T-helper 1 cell treated with Interleukin-12 subunit alpha and Interleukin-12 subunit beta and Interleukin-4 antibody, amounts not matched to agents 30 ng/mL and 1 ng/mL, for 36 hours (primary cell): ENCODE data around the gene WFIKKN1. TPM values are rescaled to one million over a fixed set of nuclear protein-coding genes. Genes with fewer than 3 reads are reported as not detected.

Experiments used
- intact Hi-C: fragments of 100-400 bp; cut with micrococcal nuclease; formaldehyde crosslinking; loops from one replicate; pipeline ENCODE4 v1.15.1; 2024
- total RNA-seq: library from RNA; stranded (reverse); gene quantifications from 2 replicates; pipeline ENCODE4 v1.2.3, GENCODE V29; 2022

Gene WFIKKN1, protein sequence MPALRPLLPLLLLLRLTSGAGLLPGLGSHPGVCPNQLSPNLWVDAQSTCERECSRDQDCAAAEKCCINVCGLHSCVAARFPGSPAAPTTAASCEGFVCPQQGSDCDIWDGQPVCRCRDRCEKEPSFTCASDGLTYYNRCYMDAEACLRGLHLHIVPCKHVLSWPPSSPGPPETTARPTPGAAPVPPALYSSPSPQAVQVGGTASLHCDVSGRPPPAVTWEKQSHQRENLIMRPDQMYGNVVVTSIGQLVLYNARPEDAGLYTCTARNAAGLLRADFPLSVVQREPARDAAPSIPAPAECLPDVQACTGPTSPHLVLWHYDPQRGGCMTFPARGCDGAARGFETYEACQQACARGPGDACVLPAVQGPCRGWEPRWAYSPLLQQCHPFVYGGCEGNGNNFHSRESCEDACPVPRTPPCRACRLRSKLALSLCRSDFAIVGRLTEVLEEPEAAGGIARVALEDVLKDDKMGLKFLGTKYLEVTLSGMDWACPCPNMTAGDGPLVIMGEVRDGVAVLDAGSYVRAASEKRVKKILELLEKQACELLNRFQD
- 0.69 and 0.76 TPM in 2 replicates for total RNA-seq

- intact Hi-C loops = no loop called here
Observed at GRCh38 chr16:630815-631405, at the start of gene WFIKKN1. TSS of gene WFIKKN1 (plus strand) at chr16:630985. CDS start at chr16:631254, 269 bp downstream.

DNA sequence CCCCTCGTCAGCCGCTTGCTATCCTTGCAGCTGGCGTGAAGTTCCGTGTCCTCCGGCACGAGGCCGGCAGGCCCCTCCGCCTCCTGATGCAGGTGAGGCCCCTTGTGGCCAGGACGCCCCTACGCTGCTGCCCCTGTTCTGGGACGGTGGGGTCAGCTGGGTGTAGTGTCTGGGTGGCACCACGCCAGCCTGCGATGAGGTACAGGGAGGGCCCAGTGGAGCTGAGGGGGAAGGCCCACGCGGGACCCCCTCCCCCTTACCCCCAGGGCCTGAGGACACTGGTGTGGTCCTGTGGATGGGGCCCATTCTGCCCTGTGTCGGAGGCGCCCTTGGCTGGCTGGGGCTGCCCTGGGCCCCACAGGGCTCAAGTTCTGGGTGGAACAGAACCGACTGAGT lies 48.6 kb upstream of the WFIKKN1 start:
- intact Hi-C loops = loop anchor here (10.0 kb wide), 2 partner anchors 157 to 347 kb away; partner anchors contain the start of genes FAM234A and RAB11FIP3

GRCh38 chr16:582614-583331 lies 48.0 kb upstream of the WFIKKN1 start:
- intact Hi-C loops = loop anchor here (10.0 kb wide), 2 partner anchors 158 to 348 kb away; partner anchors contain the start of genes FAM234A and RAB11FIP3

GRCh38 chr16:583470-583814 lies 47.3 kb upstream of the WFIKKN1 start:
- intact Hi-C loops = loop anchor here (10.0 kb wide), 2 partner anchors 159 to 349 kb away; partner anchors contain the start of genes FAM234A and RAB11FIP3

DNA sequence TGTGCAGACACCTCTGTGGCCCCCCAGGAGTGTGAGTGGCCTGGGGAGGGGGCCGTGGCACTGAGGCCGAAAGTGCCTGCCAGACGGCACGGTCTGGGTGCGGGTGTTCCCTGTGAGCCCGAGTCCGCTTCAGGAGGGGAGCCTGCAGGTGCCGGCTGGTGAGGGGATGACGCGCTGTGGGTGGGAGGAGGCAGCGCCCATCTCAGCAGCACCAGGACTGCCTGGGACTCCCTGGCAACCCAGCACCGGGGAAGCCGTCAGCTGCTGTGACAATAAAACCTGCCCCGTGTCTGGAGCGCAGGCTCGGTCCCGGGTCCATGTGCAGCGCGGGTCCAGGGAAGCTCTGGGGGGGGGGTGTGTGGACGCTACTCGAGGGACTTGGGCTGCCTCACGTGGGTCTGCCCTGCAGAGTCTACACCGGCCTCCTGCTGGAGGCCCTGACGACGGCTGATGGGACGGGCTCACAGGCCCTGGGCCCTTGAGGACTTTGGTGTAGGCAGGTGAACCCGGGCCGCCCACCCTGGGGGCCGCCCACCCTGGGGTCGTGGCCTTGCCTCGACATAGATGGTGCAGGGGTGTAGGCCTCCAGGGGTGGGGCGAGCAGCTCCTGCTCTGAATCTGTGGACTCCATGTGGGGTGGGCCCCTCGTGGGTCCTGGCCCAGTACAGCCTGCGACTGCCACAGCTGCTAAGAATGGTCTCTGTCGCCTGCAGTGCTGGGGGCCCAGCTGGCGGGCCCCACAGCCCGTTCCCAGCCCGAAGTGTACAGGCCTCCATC lies 46.8 kb upstream of the WFIKKN1 start:
- intact Hi-C loops = loop anchor here (10.0 kb wide), 2 partner anchors 159 to 349 kb away; partner anchors contain the start of genes FAM234A and RAB11FIP3

DNA sequence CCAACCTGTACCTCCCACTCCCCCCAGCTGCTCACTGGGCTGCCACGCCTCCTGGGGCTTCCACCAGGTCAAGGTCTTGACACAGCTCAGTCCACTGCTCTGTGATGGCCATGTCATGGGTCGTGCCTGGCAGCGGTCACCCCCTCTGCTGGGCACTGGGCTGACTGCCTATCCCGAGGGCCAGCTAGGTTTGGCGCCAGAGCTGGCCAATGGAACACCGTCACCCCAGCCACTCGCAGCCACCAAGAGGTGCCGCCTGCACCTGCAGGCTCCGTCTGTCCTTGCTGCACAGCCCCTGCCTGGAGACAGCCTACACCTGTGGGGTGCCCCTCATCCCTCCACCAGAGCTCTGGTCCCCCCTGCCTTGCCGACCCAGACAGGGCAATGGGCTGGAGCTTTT lies 45.4 kb upstream of the WFIKKN1 start:
- intact Hi-C loops = loop anchor here (5.0 to 10.0 kb wide), 3 partner anchors 161 to 351 kb away; partner anchors contain the start of genes FAM234A and RAB11FIP3

- intact Hi-C loops = loop anchor here (5.0 to 10.0 kb wide), 3 partner anchors 161 to 351 kb away; partner anchors contain the start of genes FAM234A and RAB11FIP3
Observed at GRCh38 chr16:586047-586644, 44.6 kb upstream of the WFIKKN1 start.

- intact Hi-C loops = loop anchor here (5.0 to 10.0 kb wide), 3 partner anchors 162 to 352 kb away; partner anchors contain the start of genes FAM234A and RAB11FIP3
Observed at GRCh38 chr16:586645-587590, 43.9 kb upstream of the WFIKKN1 start.

DNA sequence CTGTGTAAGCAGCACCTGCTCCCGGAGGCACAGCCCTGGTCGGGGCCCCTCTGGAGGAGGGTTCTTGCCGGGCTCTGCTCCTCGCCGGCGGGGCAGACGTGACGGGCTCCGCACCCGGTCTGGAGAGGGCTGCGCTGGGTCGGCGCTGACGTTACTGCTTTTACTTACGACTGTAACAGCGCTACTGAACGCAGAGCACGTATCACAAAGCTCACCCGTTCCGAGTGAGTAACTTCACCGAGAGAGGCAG lies 42.2 kb upstream of the WFIKKN1 start:
- intact Hi-C loops = loop anchor here (2.0 to 10.0 kb wide), 6 partner anchors 72 to 450 kb away; partner anchors contain the start of genes FAM234A, JMJD8, NPRL3 and RAB11FIP3

DNA sequence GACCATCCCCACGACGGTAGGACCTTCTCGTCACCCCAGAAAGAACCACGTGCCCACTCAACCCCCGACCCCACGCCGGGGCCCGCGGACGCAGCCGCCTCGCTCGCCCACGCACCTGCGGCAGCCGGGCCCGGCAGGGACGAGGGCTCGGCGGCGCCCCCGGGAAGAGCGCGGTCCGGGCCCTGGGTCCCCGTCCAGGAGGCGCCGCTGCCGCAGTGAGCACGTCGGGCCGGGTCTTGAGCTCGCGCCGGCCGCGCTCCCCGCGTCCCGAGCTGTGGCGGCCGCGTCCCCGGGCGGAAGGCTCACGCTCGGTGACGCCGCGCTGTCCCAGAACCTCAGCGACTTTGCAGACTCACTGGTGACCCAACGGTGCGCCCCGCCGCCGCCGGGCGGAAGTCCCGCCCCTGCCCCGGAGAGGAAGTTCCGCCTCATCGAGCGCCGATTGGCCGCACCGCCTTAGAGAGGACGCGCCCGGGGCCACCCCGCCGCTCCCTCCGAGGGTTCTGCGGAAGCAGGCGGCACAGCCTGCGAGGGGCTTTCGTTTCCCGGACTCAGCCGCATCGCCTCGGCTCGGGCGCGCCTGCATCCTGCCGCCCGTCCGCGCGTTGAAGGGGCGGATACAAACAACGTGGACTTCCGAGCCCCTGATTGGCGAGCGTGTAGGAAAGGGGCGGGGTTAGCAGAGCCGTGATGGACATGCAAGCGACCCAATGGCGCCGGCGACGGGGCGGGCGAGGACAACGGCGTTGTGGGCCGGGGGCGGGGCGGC lies 41.7 kb upstream of the WFIKKN1 start:
- intact Hi-C loops = loop anchor here (1.0 to 10.0 kb wide), 10 partner anchors 19 to 450 kb away; partner anchors contain the start of genes AXIN1, CAPN15, FAM234A and JMJD8

DNA sequence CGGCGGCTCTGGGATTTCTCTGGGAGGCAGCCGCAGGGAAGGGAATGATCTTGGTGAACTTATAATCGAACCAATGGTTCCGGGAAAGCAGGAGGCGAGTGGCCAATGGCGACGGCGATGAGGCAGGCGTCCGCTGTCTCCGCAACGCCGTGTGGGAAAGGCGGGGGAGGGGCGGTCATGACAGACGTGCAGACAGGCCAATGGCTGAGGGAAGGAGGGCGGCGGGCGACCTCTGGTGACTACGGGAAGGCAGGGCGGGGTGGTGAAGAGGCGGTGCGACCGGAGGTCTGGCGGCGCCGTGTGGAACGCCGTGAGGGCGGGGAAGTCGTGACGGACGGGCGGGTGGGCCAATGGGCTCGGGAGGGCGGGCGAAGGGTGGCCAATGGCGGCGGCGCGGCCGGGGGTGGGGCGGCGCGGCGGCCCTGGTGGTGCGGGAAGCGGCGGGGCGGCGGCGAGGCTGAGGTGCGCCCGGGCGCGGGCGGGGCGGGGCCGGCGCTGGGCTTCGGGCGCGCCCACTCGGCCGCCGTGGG lies 41.1 kb upstream of the WFIKKN1 start, which contains the start of gene RAB40C:
Gene RAB40C, plus strand, starts transcription at position 409 of the 530 bp plus-strand sequence. CDS start 226 bp downstream, outside the sequence.
- intact Hi-C loops = loop anchor here (1.0 to 10.0 kb wide), 10 partner anchors 19 to 451 kb away; partner anchors contain the start of genes AXIN1, CAPN15, FAM234A and JMJD8

DNA sequence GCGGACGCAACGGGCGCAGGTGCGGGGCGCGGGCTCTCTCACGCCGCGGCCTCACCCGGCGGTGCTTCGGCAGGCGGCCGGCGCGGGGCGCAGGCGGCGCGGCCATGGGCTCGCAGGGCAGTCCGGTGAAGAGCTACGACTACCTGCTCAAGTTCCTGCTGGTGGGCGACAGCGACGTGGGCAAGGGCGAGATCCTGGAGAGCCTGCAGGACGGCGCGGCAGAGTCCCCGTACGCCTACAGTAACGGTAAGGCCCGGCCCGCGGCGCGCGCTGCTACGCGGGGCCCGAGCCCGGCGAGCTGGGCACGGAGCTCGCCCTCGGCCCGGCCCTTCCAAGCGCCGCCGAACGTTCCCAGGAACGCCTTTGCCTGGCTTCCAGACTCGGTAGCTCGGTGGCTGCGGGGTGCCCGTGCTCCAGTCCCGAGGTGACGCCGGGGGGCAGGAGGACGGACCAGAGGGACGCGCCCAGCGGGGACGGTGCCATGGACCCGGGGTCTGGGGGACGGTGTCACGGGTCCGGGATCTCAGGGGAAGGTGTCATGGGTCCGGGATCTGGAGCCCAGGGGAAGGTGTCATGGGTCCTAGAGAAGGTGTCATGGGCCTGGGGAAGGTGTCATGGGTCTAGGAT lies 40.5 kb upstream of the WFIKKN1 start:
- intact Hi-C loops = no loop called here

DNA sequence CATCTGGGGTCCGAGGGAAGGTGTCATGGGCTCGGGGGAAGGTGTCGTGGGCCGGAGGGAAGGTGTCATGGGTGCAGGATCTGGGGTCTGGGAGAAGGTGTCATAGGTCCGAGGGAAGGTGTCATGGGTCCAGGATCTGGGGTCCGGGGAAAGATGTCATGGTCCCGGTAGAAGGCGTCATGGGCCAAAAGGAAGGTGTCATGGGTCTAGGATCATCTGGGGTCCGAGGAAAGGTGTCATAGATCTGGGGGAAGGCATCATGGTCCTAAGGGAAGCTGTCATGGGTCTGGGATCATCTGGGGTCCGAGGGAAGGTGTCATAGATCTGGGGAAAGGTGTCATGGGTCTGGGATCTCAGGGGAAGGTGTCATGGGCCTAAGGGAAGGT lies 40.0 kb upstream of the WFIKKN1 start:
- intact Hi-C loops = no loop called here

- intact Hi-C loops = no loop called here
Observed at GRCh38 chr16:591231-591630, 39.6 kb upstream of the WFIKKN1 start.

- intact Hi-C loops = no loop called here
Observed at GRCh38 chr16:591892-592517, 38.8 kb upstream of the WFIKKN1 start.

- intact Hi-C loops = no loop called here
Observed at GRCh38 chr16:592518-593306, 38.1 kb upstream of the WFIKKN1 start.
